Loucy (cell line): ENCODE data around the gene NEBL.

Source experiments
- H2AFZ ChIP-seq: fragments of 200-600 bp; sonication (generic); 2 replicates; pipeline ENCODE4 v1.6.0; 2016; ENCODE audit warnings: antibody characterized with exemption, mild to moderate bottlenecking, low read length, moderate library complexity
- H3F3A ChIP-seq: fragments of 200-600 bp; 2 replicates; pipeline ENCODE4 v1.6.0; 2016; ENCODE audit warnings: antibody characterized with exemption, low read depth, mild to moderate bottlenecking
- H3K27me3 ChIP-seq: fragments of 200-600 bp; sonication (generic); 2 replicates; pipeline ENCODE4 v1.6.1; 2014; ENCODE audit warnings: low read length, mild to moderate bottlenecking; ENCODE audit not compliant: insufficient read depth, poor library complexity, severe bottlenecking
- H3K36me3 ChIP-seq: fragments of 200-600 bp; sonication (generic); 2 replicates; pipeline ENCODE4 v1.6.1; 2016; ENCODE audit warnings: low read length; ENCODE audit not compliant: insufficient read depth
- H3K4me1 ChIP-seq: fragments of 200-600 bp; sonication (generic); 2 replicates; pipeline ENCODE4 v1.5.1; 2014; ENCODE audit warnings: low read length, mild to moderate bottlenecking; ENCODE audit not compliant: insufficient read depth, poor library complexity, severe bottlenecking
- H3K4me2 ChIP-seq: fragments of 200-600 bp; sonication (generic); 2 replicates; pipeline ENCODE4 v1.6.0; 2014; ENCODE audit warnings: antibody characterized with exemption, low read length, low read depth, mild to moderate bottlenecking; ENCODE audit not compliant: poor library complexity, severe bottlenecking
- H3K4me3 ChIP-seq: fragments of 200-600 bp; sonication (generic); 2 replicates; pipeline ENCODE4 v1.5.1; 2014; ENCODE audit warnings: low read length, mild to moderate bottlenecking, mixed read lengths; ENCODE audit not compliant: poor library complexity, severe bottlenecking
- H3K79me2 ChIP-seq: fragments of 200-600 bp; sonication (generic); 2 replicates; pipeline ENCODE4 v1.6.1; 2014; ENCODE audit warnings: low read length; ENCODE audit not compliant: insufficient read depth
- H3K9ac ChIP-seq: fragments of 200-600 bp; sonication (generic); 2 replicates; pipeline ENCODE4 v1.6.0; 2014; ENCODE audit warnings: mild to moderate bottlenecking, low read depth, low read length, moderate library complexity; ENCODE audit not compliant: poor library complexity, severe bottlenecking
- H3K9me2 ChIP-seq: fragments of 200-600 bp; sonication (generic); replicated peaks from 2 replicates; pipeline ENCODE4 v1.6.1; 2016; ENCODE audit warnings: low read depth, low read length, mixed read lengths
- H3K9me3 ChIP-seq: fragments of 200-600 bp; sonication (generic); 2 replicates; pipeline ENCODE4 v1.6.1; 2014; ENCODE audit warnings: mild to moderate bottlenecking, antibody characterized with exemption, low read length, low read depth; ENCODE audit not compliant: insufficient read depth
- H4K20me1 ChIP-seq: fragments of 200-600 bp; sonication (generic); 2 replicates; pipeline ENCODE4 v1.6.0; 2014; ENCODE audit warnings: antibody characterized with exemption, low read length, mild to moderate bottlenecking; ENCODE audit not compliant: insufficient read depth, poor library complexity, severe bottlenecking
- EZH2phosphoT487 ChIP-seq: fragments of 200-600 bp; IDR thresholded peaks from 2 replicates; pipeline ENCODE4 v1.6.1; 2018; ENCODE audit warnings: antibody characterized with exemption, mild to moderate bottlenecking, moderate library complexity, borderline replicate concordance
- TF ChIP-seq, protein P1 (sequence below): fragments of 200-600 bp; sonication (generic); conservative IDR thresholded peaks from 2 replicates; pipeline ENCODE4 v1.5.1; 2014; ENCODE audit warnings: mild to moderate bottlenecking, antibody characterized with exemption, low read length

Gene NEBL

DNA sequence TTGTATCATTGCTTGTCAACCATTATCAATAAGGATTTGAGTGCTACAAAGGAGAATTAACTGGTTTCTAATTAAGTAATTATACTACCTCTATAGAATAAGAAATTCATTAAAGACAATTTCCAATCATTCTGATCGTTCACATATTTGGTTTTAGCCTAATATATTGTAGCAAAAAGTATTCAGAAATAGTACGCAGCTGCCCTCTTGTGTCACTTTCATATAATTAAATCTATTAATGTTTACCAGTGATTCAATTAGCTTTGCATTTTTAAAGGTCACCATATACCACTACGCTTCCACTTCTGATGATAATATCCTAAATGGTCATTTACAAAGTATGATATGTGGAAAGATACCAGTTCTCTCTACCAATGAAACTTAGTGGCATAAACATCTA, 128.3 kb downstream of the NEBL start:
- Histone ChIP-seq H3K9me3 (no peaks in the 10 kb centered on the region), H3K36me3 (no peaks in the 10 kb centered on the region), H3K4me3 (no peak overlapping the region), H3K4me2 (no peak overlapping the region), H2AFZ (no peak overlapping the region), H3K27me3 (no peaks in the 10 kb centered on the region), H3K9ac (no peak overlapping the region), H3K9me2 (no peaks in the 10 kb centered on the region), H3K79me2 (no peaks in the 10 kb centered on the region), H4K20me1 (no peaks in the 10 kb centered on the region), H3K4me1 (no peaks in the 10 kb centered on the region), H3F3A (no peaks in the 10 kb centered on the region)
- TF ChIP-seq, protein P1, sequence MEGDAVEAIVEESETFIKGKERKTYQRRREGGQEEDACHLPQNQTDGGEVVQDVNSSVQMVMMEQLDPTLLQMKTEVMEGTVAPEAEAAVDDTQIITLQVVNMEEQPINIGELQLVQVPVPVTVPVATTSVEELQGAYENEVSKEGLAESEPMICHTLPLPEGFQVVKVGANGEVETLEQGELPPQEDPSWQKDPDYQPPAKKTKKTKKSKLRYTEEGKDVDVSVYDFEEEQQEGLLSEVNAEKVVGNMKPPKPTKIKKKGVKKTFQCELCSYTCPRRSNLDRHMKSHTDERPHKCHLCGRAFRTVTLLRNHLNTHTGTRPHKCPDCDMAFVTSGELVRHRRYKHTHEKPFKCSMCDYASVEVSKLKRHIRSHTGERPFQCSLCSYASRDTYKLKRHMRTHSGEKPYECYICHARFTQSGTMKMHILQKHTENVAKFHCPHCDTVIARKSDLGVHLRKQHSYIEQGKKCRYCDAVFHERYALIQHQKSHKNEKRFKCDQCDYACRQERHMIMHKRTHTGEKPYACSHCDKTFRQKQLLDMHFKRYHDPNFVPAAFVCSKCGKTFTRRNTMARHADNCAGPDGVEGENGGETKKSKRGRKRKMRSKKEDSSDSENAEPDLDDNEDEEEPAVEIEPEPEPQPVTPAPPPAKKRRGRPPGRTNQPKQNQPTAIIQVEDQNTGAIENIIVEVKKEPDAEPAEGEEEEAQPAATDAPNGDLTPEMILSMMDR, result peak; percentile 63
- no peak for TF ChIP-seq EZH2phosphoT487

DNA sequence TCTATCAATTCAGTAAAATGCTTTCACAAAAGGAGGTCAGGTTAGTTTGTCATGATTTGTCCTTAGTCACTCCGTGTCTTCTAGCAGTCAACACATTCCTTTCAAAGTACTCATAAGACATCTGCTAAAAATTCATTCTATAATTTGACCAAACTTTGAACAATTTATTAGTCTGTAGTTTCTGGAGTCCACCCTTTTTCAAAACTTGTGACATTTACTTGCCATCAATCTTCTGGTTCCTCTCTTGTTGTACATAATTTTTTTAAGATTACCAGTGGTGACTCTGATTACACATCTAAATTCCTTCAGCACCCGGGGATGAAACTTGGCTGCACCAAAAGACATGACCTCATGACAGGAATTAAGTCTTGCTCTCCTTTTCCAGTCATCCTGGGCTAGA, 130.1 kb downstream of the NEBL start:
- Histone ChIP-seq H3K36me3 (no peaks in the 10 kb centered on the region), H3K9me2 (no peaks in the 10 kb centered on the region), H3K4me3 (no peak overlapping the region), H2AFZ (no peak overlapping the region), H3K9ac (no peak overlapping the region), H3K4me1 (no peaks in the 10 kb centered on the region), H3F3A (no peaks in the 10 kb centered on the region), H3K9me3 (no peaks in the 10 kb centered on the region), H4K20me1 (no peaks in the 10 kb centered on the region), H3K4me2 (no peak overlapping the region), H3K27me3 (no peaks in the 10 kb centered on the region), H3K79me2 (no peaks in the 10 kb centered on the region)
- TF ChIP-seq, protein P1, result no peak
- no peak for TF ChIP-seq EZH2phosphoT487

DNA sequence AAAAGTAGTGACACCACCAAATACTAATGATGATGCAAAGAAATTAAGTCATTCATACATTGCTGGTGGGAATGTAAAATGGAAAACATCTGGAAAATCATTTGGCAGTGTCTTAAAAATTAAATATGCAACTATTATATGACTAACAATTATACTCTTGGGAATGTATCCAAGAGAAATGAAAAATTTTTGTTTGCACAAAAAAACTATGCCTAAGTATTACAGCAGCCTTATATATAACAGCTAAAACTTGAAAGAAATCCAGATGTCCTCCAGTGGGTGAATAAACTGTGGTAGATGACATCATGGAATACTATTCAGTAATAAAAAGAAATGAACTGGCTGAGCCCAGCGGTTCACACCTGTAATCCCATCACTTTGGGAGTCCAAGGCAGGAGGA, 132.0 kb downstream of the NEBL start:
- Histone ChIP-seq H3K4me3 (no peak overlapping the region), H3K4me1 (no peaks in the 10 kb centered on the region), H3K9me2 (no peaks in the 10 kb centered on the region), H4K20me1 (no peaks in the 10 kb centered on the region), H3K27me3 (no peaks in the 10 kb centered on the region), H3K9me3 (no peaks in the 10 kb centered on the region), H3K4me2 (no peak overlapping the region), H3K36me3 (no peaks in the 10 kb centered on the region), H3F3A (no peaks in the 10 kb centered on the region), H2AFZ (no peak overlapping the region), H3K79me2 (no peaks in the 10 kb centered on the region), H3K9ac (no peak overlapping the region)
- TF ChIP-seq EZH2phosphoT487, result no peak
- TF ChIP-seq, protein P1, result no peak
